GM19452 (cell line): ENCODE measurements around the gene SYP.

Experiments used
- ATAC-seq: cut with Tn5 transposase; IDR thresholded peaks from one replicate; pipeline ENCODE4 v1.9.1; 2021; ENCODE audit not compliant: unreplicated experiment

The SYP gene

DNA sequence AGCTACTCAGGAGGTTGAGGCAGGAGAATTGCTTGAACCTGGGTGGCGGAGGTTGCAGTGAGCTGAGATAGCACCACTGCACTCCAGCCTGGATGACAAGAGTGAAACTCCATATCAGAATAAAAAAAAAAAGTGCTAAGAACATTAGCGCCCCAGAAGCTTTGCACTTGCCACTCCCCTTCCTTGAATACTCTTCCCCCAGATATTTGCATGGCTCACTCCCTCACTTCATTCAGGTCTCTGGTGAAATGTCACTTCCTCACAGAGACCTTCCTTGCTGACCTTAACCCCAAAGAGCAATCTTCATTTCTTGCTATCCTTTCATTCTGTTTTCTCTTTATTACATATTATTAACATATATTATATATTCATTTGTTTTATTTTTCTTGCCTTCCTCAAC, 21.9 kb upstream of the SYP start:
- no peak for ATAC-seq

DNA sequence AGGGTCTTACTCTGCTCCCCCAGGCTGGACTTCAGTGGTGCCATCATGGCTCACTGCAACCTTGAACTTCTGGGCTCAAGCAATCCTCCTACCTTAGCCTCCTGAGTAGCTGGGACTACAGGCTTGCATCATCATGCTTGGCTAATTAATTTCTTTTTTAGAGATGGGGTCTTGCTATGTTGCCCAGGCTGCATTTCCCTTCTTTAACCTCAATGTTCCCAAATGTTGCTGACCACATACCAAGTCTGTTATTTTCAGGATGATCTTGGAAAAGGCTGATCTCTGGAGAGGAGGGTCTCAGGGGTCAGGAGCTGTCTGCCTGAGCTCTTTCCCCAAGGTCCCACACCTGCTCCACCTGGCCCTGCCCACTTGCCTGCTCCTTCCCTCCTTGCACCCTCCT, 20.1 kb upstream of the SYP start:
- ATAC-seq: no peak

DNA sequence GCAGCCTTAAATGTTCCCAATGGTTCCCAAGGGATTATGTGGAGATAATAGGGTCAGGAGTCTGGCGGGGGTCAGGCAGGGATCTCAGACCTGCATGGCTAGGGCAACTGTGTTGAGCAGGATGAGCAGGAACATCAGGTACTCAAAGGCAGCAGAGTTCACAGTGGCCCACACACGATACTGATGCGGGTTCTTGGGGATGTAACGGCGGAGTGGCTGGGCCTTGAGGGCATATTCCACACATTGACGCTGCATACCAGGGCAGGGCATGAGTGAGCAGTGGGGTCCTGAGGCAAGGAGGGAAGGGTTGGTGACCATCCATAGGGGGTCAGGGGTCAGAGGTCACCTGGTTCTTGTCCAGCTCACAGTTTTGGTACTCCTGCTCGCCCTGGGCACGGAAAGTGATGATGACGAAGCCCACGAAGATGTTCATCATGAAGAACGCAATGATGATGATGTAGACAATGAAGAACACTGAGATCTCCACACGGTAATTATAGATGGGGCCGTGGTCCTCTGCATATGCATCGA, 15.1 kb upstream of the SYP start:
- ATAC-seq: no peak

DNA sequence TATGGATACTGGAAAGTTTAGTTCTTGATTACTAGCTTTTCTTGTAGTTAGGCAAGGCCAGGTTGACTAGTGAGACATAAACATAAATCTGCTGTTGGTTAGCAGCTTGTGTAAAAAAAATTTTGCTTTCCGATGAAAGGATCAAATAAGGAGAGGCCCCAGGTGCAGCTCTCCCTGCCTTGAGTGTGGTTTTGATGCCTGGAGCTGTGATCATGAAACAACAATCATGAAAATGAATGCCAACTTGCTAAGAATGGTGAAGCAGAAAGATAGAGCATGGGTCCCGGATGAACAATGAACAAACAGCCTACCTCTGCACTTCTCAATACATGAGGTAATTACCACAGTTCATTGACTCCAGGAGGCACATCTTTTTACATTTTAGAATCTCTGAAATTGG, 14.4 kb upstream of the SYP start:
- ATAC-seq: no peak

DNA sequence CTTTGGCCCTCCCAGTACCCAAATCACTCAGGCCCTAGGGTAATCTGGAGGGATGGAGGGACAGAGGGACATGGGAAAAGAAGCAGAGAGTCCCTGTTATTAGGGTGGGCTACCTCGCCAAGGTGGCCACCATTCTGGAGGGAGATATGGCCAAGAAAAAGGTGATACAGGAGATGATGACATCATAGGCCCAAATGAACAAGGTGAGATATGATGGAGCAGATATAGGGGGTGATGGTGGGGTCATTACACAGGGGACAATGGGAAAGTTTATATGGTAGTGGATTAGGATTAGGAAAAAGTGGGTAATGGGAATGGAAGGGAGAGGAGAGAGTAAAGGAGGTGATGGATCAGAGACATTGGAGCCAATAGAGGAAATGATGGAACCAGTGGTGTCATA, 12.9 kb upstream of the SYP start:
- no peak for ATAC-seq

DNA sequence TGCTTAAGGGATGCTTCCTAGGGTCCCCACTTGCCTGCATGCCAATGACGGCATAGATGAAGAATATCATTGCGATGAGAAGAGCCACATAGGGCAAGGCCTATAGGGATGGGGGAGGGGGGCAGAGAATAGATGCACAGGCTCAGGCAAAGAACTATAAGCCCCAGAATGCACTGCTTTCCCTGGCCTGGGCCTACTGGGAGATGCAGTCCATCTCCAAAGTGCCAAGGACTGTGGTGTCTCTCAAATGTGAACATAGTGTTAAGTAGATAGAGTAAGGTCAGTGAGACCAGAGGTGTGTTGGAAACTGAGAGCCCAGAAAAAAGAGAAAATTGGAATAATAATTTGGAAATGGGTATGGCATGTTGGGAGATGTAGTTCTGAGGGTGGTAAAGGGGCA, 12.2 kb upstream of the SYP start:
- ATAC-seq: no peak

DNA sequence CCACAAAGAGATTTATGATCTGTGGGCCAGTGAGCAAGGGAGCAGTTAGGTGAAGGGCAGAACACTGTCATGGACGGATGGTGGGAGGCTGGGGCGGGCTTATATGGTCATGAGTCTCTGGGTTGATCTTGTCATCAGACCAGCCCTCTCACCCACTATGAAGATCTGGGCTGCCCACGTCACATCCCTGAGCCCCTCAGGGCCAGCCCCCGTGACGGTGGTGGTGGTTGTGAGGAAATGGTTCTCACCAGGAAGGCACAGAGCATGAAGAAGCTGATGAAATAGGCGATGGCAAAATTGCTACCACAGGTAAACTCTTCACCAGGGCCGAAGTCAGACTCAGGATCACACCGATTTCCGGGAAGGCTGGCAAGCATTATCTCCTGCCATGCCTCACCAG, 11.1 kb upstream of the SYP start:
- ATAC-seq: no peak

DNA sequence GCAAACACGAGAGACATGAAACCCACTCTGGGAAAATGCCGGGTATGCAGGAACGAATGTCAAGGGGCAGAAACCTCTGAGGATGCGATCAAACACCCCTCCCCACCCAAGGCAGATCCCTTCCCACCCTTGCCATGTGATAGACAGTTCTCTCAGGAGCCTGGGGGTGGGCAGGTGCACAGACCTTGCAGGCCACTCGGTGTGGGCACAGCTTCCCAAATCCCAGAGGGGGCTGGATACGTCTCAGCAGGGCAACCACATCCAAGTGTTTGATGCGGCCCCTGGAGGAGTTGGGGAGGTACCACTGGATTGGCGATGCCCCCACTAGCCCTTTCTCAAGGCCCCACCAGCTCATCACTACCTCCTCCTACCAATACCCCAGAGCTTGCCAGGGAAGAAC, 10.4 kb upstream of the SYP start:
- no peak for ATAC-seq

DNA sequence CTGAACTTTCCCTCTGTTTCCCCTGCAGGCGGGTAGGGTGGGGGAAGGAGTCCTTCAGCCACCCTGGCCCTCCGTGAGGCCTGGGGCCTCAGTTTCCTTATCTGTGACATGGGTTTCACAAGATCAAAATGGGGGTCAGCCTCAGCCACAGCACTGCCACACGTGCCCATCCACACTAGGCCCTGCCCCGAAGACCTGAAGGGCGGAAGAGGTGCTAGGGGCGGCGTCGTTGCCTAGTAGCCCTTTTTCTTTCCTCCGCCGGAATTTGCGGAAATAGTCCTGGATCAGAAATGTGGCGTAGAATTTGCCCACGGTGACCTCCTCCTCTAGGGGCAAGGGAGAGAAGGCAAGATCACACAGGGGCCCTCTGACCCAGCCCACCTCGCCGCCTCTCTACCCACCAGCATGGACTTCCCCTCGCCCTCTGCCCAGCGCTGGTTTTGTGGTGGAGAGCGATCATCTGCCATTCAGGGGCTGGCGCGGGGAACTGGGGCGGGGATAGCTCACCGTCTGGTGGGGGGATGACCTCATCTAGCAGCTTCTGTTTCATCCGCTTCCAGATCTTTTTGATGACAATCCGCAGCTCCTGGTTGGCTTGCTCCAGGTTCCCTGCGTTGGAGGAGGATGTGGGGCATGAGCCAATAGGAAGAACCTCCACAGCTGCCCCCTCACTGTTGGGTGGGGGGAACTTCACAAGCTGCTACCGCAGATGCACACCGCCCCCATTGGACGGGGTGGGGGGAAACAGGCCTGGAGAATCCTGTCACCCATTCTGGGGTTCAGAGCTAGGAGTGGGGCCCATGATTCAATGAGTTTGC, 9.7 kb upstream of the SYP start:
- ATAC-seq: no peak

DNA sequence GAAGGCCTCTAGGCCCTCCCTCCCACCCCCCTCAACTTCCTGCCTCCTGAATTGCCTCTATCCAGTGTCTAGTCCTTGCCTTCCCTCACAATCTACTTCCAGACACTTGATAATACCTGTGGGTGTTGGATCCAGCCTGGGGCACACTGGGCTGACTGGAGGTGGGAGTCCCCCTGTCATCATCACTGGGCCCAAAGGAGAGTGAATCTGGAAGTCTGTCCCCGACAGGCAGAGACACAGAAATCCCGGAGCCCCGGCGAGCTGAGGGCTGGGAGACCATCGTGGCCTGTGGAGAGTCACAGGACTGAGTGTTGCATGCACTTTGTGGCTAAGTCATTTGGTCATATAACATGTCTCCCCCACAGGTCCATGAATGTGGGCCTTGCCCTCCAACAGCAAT, 8.4 kb upstream of the SYP start:
- ATAC-seq: no peak

DNA sequence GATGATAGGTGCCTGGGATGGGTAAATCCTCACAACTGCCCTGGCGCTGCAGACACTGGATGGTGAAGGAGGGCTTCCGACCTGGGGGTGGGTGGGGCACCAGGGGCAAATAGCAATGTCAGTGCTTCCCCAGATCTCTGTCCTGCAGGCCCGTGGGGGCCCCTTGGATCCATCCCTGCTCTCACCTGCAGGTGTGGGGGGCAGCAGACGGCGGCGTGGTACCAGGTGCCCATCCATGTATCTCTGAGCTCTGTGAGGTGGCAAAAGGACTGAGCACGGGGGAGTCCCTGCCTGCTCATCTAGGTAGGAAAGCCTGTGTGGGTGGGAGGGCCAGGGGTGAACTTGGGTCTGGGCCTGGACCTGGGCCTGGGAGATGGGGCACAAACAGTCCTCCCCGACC, 6.5 kb upstream of the SYP start:
- ATAC-seq: no peak

DNA sequence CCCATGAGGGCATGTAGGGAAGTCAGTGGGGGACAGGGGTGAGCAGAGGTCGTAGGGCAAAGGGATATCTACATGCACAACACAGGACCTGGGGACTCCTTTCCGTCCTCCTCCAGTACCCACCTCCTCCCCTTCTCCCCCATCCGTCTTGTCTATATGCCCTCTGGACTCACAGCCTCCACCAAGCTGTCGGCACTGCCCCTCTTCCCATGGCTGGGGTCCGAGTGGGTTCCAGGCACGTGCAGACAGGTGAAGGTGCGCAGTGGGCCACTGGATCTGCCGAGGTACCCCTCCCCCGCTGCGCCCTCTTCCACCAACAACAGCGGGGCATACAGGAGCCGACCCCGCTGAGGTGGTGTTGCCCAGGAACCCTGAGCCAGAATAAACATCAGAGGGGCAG, 5.5 kb upstream of the SYP start:
- ATAC-seq: no peak

DNA sequence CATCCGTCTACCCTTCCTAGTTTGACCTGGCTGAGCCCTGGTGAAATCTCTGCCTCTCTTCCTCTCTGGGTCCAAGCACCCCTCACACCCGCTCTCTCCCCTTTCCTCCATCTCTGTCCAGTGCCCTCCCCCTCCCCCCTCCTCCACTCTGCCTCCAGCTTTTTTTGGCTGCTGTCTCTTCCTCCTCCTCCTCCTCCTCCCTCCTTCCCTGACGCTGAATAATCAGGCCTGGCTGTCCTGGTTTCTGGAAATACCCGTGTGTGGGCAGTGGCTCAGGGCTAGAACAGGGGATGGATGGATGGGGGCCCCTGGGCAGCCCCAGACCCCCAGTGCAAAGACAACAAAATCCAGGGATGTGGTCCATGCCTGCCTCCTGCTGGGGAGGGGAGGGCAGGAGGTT, 4.7 kb upstream of the SYP start:
- ATAC-seq: no peak

DNA sequence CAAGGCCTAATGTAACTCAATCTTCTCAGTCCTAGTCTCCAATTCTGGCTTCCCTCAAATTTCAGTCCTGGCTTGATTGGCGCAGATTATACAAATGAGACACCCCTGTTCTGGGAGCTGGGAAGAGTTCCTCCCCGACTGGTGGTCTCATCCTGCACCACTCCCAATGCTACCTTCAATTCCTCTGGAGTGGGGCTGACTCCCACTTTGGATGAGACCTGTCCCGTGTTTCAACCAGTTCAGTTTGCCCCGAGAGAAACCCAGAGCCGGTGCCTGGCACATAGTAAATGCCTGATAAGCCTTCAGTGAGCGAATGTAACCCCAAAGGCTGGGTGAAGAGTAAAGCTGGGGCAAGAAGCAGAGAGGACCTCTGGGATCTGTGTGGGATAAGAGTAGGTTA, 4.0 kb upstream of the SYP start:
- no peak for ATAC-seq

DNA sequence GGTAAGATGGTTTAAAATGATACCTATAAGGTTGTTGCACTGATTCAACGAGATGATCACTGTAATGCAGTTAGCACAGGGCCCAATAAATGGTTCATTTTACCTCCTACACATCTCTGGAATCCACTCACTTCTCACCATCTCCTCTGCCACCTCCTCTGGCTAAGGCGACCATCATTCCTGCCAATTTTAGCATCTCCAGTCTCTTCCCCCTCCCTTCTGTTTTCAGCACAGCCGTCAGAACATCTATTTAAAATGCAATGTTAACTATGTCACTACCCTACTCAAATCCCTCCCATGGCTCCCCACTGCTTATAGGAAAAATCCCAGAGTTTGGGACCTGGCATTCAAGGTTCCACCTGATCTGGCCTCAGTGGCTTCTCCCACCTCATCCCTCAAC, 3.5 kb upstream of the SYP start:
- no peak for ATAC-seq

DNA sequence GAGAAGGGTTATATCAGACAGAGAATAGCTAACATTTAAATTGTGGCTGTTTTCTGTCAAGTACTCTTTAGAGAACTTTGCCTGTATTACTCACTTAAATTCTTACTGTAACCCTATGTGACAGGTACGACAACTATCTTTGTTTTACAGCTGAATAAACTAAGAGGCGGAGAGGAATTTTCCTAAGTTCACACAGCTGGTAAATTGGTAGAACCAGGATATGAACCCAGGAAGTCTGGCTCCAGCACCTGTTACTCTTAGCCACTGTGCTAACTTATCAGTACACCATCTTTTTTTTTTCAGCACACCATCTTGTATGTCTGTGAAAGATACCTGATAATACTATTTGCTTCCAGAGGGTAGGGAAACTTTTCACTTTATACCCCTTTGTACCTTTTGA, 2.0 kb upstream of the SYP start:
- no peak for ATAC-seq

DNA sequence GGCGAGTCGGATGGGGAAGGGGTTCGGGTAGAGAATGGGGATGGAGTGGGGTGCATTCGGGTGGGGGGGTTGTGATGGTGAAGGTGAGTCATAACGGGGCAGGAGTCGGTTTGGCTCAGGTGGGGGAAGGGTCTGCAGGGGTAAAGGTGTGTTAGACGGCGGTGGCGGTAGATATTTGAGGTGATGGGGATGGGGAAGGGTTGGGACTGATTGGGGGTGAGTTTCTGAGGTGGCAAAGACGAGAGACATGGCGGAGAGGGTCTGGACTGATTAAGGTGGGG, 738 bp downstream of the SYP start:
- no peak for ATAC-seq

DNA sequence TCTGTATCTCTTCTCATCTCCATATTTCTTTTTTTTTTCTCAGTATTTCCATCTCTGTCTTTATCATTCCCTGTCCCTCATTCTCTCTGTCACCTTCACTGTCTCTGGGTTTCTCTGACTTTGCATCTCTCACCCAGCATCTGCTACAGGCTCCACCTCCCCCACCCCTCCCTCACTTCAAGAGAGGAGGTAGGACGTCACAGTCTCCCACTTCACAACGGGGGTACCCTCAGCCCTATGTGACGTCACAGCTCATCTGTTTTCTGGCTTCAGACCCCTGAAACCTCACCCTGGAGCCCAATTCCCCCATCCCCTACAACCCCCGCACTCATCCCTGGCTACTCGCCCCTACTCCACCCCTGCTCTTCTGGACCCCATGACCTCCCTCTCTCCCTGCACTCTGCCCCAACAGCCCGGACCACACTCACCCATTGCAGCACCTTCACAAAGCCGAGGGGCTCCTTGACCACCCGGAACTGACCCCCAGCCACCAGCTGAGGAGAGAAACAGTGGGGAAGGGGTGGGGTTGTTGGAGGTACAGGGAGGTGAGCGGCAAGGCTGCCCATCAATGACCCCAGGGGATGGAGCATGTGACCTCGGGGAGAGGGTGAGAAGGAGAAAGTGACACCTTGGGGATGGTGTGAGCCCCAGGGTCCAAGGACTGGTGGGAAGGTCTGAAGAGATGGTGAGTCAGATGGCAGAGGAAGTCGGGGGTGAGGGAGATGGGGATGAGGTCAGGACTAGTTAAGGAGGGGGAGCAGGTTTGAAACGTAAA, 1.3 kb downstream of the SYP start:
- no peak for ATAC-seq

DNA sequence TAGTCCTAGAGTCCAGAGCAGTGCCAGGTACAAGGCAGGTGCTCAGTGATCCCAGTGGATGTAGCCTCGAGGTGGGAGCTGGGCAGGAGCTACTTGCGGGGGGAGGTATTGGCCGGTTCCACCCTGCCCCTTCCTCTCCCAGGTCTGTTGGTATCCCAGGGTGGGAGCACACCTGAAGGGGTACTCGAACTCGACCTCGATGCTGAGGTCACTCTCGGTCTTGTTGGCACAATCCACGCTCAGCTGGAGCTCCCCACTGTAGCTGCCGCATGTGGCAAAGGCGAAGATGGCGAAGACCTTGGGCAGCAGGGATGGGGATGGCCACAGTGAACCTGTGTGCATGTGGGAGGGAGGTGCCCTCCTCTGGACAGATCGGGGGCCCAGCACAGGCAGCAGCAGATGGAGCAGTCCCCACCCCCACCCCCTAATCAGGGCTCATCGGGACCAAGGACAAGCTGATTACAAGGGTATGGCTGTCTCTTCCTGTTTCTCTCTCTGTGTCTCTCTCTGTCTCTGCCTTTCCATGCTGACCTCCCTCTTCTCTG, 2.4 kb downstream of the SYP start:
- ATAC-seq: no peak

DNA sequence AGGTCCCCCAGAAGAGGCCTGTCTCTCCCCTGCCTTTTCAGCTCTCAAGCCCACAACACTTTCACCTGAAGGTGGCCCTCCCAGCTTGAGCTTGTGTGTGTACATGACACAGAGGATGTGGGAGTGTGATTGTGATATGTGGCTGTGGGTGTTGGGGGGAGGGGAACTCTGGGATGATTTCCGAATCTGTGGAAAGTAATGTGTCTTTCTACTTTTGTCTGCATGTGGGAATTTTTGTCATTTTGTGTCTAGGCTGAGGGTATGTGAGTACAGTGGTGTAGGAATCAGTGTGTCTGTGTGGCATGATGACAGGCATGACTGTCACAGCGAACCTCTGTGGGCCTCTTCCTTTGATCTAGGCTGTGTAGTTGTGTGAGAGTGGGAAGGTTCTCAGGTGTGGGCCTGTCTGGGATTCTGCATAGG, 6.4 kb downstream of the SYP start:
- ATAC-seq: no peak

DNA sequence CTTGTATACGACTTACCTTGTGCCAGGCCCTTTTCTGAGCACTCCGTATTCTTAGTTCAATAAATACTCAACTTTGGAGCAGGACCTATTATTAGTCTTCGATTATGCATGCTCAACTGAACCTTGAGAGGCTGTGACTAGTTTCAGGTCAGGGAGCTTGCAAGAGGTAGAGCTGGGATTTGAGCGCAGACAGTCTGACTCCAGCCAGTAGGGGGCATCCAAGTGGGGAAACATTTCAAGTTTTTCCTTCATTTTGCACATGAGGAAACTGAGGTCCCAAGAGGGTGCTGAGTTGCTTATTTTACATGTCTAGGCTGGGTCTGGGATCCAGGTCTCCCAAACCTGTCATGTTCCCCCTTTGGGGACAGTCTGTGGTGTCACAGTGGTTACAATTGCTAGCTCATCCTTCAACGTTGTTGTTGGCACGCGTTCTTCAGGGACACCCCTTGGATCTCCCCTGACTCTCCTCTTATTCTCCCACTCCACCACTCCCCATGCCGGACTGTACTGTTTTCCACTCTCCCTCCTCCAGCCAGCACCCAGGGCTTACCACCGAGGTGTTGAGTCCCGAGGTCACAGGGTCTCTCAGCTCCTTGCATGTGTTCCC, 7.2 kb downstream of the SYP start:
- no peak for ATAC-seq

DNA sequence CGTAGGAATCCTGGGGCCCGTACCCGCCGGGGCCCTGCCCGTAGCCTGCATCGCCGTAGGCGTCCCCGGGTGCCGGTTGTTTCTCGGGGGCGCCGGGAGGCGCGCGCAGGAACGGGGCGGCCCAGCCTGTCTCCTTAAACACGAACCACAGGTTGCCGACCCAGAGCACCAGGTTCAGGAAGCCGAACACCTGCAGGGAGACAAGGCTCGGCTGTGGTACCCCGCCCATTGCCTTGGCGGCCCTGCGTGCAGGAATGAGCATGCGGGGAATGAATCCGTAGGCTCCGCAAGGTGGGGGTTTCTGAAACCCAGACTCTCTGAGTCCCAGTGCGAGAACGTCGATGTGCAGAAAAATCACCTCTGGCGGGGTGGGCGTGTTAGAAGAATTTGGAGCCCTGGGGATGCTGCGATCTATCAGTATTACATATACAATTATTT, 8.4 kb downstream of the SYP start:
- ATAC-seq: peak; percentile 6
